ENCODE measurements around the gene SHISA5.
A peak's percentile ranks its signal among the peaks of the same experiment; 100 is the strongest.

The SHISA5 gene

DNA sequence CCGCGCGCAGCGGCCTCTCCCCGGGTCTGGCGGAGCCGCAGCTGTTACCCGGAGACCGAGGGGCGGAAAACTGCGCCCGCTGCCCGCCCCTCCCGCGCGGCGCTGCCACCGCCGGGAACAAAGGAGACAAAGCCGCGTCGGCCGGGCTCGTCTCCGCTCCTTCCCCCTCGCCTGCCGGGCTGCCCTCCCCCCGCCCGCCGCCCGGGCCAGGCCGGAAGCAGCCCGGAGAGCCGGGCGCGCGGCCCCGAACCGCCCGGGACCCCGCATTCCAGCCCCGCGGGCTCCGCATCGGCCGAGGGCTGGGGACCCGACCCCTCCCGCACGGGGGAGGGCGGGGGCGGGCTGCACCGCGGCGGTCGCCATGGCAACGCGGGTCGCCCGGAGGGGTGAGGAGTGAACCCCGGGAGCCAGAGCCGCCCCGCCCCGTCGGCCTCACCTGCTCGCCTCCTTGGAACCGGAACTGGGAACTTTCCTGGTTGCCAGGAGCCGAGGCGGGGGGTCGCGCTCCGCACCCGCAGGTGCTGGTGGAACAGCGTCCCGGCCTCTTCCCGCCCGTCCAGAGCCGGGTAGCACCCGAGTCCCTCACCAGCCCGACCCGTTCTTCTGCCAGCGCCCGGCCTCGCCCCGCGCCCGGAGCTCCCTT lies 74.5 kb downstream of the SHISA5 start:
- peak overlapping the region; percentile 51 for H3K4me3 ChIP-seq (ENCODE audit: low read depth, low read length)
- TF ChIP-seq, protein P1, sequence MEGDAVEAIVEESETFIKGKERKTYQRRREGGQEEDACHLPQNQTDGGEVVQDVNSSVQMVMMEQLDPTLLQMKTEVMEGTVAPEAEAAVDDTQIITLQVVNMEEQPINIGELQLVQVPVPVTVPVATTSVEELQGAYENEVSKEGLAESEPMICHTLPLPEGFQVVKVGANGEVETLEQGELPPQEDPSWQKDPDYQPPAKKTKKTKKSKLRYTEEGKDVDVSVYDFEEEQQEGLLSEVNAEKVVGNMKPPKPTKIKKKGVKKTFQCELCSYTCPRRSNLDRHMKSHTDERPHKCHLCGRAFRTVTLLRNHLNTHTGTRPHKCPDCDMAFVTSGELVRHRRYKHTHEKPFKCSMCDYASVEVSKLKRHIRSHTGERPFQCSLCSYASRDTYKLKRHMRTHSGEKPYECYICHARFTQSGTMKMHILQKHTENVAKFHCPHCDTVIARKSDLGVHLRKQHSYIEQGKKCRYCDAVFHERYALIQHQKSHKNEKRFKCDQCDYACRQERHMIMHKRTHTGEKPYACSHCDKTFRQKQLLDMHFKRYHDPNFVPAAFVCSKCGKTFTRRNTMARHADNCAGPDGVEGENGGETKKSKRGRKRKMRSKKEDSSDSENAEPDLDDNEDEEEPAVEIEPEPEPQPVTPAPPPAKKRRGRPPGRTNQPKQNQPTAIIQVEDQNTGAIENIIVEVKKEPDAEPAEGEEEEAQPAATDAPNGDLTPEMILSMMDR (IDR thresholded peaks at IDR 0.05; ENCODE audit: low read depth, low read length): no peak
- H3K36me3 ChIP-seq: peaks cover 32% of the 10 kb centered on the region
- H3K27ac ChIP-seq: peak overlapping the region; percentile 93
- DNase-seq: peak; percentile 80
- H3K9me3 ChIP-seq (ENCODE audit: severe bottlenecking): no peaks in the 10 kb centered on the region
- H3K27me3 ChIP-seq (ENCODE audit: insufficient read depth, low read depth, severe bottlenecking): no peaks in the 10 kb centered on the region

DNA sequence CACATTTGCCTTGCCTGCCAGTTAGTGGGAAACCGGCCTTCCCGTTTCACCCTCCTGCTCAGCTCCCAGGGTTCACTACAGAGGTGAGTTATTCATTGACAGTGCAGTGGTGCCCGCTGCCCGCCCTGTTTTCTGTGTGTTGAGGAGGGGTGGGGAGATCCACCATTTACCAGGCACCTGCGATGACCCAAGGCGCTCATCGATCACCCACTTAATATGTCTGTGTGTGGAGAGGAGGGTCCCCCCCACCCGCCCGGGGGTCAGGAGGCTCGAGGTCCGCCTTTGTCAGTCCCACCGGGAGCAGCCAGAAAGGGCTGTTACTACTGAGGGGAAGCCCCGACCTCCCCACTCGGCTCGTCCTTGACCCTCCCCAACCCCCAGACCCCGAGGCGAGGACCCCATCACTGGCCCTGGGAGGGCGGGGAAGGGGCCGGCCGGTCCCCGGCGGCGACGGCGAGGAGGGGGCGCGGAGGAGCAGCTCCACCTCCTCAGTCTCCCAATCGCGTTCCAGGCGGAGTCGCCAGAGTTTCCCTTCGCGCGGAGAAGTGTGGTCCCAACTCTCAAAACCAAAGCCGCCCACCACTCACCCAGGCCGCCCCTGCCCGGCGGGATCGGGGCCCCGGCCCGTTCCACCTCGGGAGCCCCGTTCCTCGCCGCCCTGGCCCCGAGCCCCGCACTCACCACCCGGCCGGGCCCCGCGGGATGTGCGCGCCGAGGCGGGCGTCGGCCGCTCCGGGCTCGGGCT lies 75.2 kb downstream of the SHISA5 start:
- Histone ChIP-seq H3K4me3 (ENCODE audit: low read depth, low read length) (peak overlapping the region; percentile 51), H3K36me3 (peaks cover 37% of the 10 kb centered on the region), H3K9me3 (ENCODE audit: severe bottlenecking) (no peaks in the 10 kb centered on the region), H3K27me3 (ENCODE audit: insufficient read depth, low read depth, severe bottlenecking) (no peaks in the 10 kb centered on the region), H3K27ac (peak overlapping the region; percentile 93)
- DNase-seq: peak; percentile 42
- TF ChIP-seq, protein P1 (IDR thresholded peaks at IDR 0.05; ENCODE audit: low read depth, low read length): no peak

DNA sequence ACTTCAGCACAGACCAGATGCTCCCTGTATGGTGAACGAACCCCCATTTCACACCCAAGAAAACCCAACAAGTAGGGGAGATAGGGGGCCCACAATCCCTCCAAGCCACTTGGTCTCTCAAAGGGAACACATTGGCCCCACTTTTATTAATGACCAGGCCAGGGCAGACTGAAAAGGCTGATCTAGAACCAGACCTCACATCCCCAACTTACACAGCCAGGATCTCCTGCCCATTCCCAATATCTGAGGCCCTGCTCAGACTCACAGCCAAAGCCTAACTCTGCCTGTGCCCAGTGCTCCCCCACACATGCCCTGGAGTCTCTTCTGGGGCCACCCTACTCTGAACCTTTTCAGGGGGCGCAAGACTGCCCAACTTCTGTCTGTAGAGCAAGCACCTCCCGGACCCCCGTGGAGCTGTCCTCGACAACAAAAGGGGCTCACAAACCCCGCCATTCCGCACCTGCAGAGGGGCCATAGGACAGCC lies 75.8 kb downstream of the SHISA5 start:
- Histone ChIP-seq H3K9me3 (ENCODE audit: severe bottlenecking) (no peaks in the 10 kb centered on the region), H3K27ac (peak overlapping the region; percentile 93), H3K4me3 (ENCODE audit: low read depth, low read length) (peak overlapping the region; percentile 51), H3K36me3 (peaks cover 37% of the 10 kb centered on the region), H3K27me3 (ENCODE audit: insufficient read depth, low read depth, severe bottlenecking) (no peaks in the 10 kb centered on the region)
- TF ChIP-seq, protein P1 (IDR thresholded peaks at IDR 0.05; ENCODE audit: low read depth, low read length): no peak
- DNase-seq: no peak

DNA sequence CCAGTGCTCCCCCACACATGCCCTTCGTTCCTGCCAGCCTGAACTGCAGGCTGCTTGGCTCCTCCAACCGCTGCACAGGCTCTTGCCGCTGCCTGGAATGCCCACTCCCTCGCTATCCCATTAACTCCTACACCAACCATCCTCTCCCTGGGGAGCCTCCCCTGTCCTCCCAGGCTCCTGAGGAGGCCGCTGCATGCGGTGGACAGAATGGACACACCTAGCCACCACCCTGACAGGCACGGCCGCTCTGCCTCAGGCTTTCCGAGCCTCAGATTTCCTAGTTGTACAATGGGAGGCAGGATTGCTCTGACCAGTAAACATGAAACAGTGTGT lies 76.4 kb downstream of the SHISA5 start:
- no peak overlapping the region for H3K4me3 ChIP-seq (ENCODE audit: low read depth, low read length)

DNA sequence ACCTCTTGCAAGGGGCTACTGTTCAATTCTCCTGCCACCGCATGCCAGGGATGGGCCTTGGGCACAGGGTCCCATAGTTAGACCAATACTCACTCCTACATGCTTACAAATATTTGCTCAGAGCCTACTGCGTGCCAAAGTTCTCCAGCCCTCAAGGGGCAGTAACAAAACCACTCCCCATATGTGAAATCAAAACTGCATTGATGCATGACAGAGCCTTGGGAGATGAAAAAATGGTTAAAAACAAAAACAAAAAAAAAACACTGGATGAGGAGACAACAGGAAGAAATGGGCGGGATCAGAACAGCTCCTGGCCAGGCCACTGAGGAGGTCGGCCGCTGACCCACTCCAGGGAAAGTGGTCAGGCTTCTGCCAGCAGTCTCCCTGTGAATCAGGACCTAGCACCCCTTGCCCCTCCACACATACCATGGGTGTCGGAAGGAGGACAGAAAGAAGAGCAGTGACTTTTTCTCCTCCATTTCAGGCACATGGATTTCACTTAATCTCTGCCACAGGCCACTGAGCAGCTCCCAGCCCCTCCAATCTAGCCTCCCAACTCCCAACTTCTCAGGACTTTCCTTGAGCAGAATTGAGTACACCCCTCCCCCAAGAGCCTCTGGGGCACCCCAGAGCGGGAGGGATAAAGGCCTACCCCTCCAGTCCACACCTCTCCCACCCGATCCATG lies 76.9 kb downstream of the SHISA5 start:
- Histone ChIP-seq H3K27ac (no peak overlapping the region), H3K36me3 (peaks cover 30% of the 10 kb centered on the region), H3K4me3 (ENCODE audit: low read depth, low read length) (no peak overlapping the region), H3K9me3 (ENCODE audit: severe bottlenecking) (no peaks in the 10 kb centered on the region), H3K27me3 (ENCODE audit: insufficient read depth, low read depth, severe bottlenecking) (no peaks in the 10 kb centered on the region)
- no peak for DNase-seq
- TF ChIP-seq, protein P1 (IDR thresholded peaks at IDR 0.05; ENCODE audit: low read depth, low read length): no peak

More for the DNA sequence above, 76.4 kb downstream of the SHISA5 start:
- TF ChIP-seq, protein P1 (IDR thresholded peaks at IDR 0.05; ENCODE audit: low read depth, low read length): no peak
- H3K9me3 ChIP-seq (ENCODE audit: severe bottlenecking): no peaks in the 10 kb centered on the region
- no peak for DNase-seq
- H3K27ac ChIP-seq: no peak overlapping the region
- no peaks in the 10 kb centered on the region for H3K27me3 ChIP-seq (ENCODE audit: insufficient read depth, low read depth, severe bottlenecking)
- peaks cover 34% of the 10 kb centered on the region for H3K36me3 ChIP-seq
